ENCODE results near the gene FAM118B. TPM values are rescaled to one million over a fixed set of nuclear protein-coding genes. Genes with fewer than 3 reads are reported as not detected.

Gene FAM118B
- polyA plus RNA-seq, 2 donors = 2.8 to 7.0 TPM

DNA sequence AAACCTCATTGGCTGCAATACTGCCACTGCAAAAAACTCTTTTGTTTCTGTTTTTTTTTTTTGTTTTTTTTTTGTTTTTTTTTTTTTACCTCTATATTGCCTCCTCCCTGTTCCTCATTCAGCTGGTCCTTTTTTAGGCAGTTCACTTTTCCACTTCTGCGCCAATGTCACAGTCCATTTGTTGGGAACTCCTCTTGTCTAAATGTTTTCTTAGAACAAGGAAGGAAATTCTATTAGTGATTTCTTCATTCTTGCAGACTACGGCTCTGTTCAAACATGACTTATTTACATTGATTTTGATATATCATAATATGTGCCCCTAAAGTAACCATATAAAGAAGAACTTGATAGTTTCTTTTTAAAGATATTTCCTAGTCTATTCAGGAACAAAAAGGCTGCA lies 2.9 kb downstream of the FAM118B start:
- Histone ChIP-seq H3K4me3 (ENCODE audit: low read depth in 1 of 2, low read length in 2 of 2) (no peak overlapping the region), H3K27me3 (ENCODE audit: control insufficient read depth in 1 of 2, insufficient read depth in 2 of 2, low read length in 2 of 2) (no peaks in the 10 kb centered on the region), H3K27ac (ENCODE audit: low read depth in 2 of 2, low read length in 1 of 2) (no peak overlapping the region), H3K36me3 (ENCODE audit: control insufficient read depth in 2 of 2, insufficient read depth in 2 of 2, low read length in 1 of 2) (no peaks in the 10 kb centered on the region), H3K9me3 (ENCODE audit: control insufficient read depth in 2 of 2, insufficient read depth in 1 of 2, low read depth in 1 of 2, low read length in 1 of 2) (no peaks in the 10 kb centered on the region), H3K4me1 (ENCODE audit: control insufficient read depth in 2 of 2, insufficient read depth in 2 of 2, low read length in 1 of 2) (no peaks in the 10 kb centered on the region)
- WGBS, 2 donors = 35 to 38% methylated on average over 2 of the region's 2 CpGs

DNA sequence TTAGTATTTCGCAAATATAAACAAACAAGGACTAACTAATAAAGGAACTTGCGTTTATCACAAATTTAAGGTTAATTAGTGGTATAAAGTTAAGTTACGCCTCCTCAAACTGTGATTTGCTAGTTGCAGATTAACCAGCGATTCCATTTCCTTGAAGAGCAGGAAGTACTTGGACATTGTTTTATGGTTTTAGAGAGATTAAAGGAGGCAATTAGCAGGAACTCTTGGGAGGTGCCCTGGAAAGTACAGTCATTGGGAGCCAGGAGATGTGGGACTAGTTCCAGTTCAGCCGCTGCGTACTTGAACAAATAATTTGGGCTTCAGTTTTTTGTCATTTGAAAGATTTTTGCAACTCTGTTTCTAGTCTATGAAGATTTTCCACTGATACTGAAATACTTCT lies 3.3 kb downstream of the FAM118B start:
- Histone ChIP-seq H3K4me3 (ENCODE audit: low read depth in 1 of 2, low read length in 2 of 2) (no peak overlapping the region), H3K4me1 (ENCODE audit: control insufficient read depth in 2 of 2, insufficient read depth in 2 of 2, low read length in 1 of 2) (no peaks in the 10 kb centered on the region), H3K9me3 (ENCODE audit: control insufficient read depth in 2 of 2, insufficient read depth in 1 of 2, low read depth in 1 of 2, low read length in 1 of 2) (no peaks in the 10 kb centered on the region), H3K36me3 (ENCODE audit: control insufficient read depth in 2 of 2, insufficient read depth in 2 of 2, low read length in 1 of 2) (no peaks in the 10 kb centered on the region), H3K27me3 (ENCODE audit: control insufficient read depth in 1 of 2, insufficient read depth in 2 of 2, low read length in 2 of 2) (no peaks in the 10 kb centered on the region), H3K27ac (ENCODE audit: low read depth in 2 of 2, low read length in 1 of 2) (no peak overlapping the region)
- WGBS, 2 donors = 33 to 39% methylated on average over 6 of the region's 6 CpGs

DNA sequence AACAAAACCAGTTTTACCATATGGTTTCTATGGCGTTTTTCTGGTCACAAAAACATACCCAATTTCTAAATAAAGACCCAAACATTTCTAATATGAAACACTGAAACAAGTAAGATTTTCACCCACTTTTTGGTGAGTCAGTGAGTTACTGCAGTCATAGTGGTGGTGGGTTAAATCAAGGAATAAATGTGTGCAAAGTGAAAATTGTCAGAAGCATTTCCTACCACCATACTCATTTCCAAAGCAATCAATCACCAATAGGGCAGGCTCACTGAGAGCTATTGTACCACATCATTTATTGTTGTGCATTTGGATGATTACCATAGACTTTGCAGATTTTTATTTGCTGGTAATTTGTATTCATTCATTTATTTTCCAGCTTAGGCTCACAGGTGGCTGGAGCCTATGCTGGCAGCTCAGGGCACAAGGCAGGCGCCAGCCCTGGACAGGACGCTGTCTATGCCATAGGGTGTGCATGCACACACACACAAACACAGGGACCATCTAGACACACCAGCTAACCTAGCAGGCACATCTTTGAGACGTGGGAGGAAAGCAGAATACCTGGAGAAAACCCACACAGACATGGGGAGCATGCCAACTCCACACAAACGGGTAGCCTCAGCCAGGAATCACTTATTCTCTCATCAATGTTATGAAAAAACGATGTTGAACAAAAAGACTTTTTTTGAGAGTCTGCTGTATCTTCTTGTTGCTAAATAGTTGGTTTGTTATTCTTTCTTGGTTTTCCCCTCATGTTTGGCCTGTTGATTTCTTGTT lies 5.1 kb downstream of the FAM118B start:
- Histone ChIP-seq H3K27me3 (ENCODE audit: control insufficient read depth in 1 of 2, insufficient read depth in 2 of 2, low read length in 2 of 2) (no peaks in the 10 kb centered on the region), H3K4me3 (ENCODE audit: low read depth in 1 of 2, low read length in 2 of 2) (no peak overlapping the region), H3K9me3 (ENCODE audit: control insufficient read depth in 2 of 2, insufficient read depth in 1 of 2, low read depth in 1 of 2, low read length in 1 of 2) (no peaks in the 10 kb centered on the region), H3K4me1 (ENCODE audit: control insufficient read depth in 2 of 2, insufficient read depth in 2 of 2, low read length in 1 of 2) (no peaks in the 10 kb centered on the region), H3K36me3 (ENCODE audit: control insufficient read depth in 2 of 2, insufficient read depth in 2 of 2, low read length in 1 of 2) (no peaks in the 10 kb centered on the region), H3K27ac (ENCODE audit: low read depth in 2 of 2, low read length in 1 of 2) (no peak overlapping the region)
- whole genome bisulfite sequencing, 2 donors = 75 to 78% methylated on average over 6 of the region's 6 CpGs

DNA sequence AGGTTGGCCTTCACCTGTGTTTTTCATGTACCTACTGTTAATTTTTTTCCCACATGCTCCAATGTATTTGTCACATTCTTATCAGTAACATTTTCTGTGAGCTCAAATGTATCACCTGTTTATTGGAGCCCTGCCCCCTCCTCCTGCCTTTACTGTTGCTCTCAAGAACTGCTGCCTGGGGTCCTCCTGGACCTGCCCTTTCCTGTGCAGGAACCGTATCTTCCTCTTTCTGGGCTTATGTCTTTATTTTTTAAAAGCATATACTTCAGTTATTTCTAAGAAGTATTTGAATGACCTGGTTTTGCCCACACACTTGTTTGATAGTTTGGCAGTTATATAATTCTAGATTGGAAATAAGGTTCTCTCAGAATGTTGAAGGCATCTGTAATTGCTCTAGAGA lies 5.9 kb downstream of the FAM118B start:
- no peaks in the 10 kb centered on the region for H3K4me1 ChIP-seq (ENCODE audit: control insufficient read depth in 2 of 2, insufficient read depth in 2 of 2, low read length in 1 of 2)
- H3K36me3 ChIP-seq (ENCODE audit: control insufficient read depth in 2 of 2, insufficient read depth in 2 of 2, low read length in 1 of 2) = no peaks in the 10 kb centered on the region
- H3K27ac ChIP-seq (ENCODE audit: low read depth in 2 of 2, low read length in 1 of 2) = no peak overlapping the region

DNA sequence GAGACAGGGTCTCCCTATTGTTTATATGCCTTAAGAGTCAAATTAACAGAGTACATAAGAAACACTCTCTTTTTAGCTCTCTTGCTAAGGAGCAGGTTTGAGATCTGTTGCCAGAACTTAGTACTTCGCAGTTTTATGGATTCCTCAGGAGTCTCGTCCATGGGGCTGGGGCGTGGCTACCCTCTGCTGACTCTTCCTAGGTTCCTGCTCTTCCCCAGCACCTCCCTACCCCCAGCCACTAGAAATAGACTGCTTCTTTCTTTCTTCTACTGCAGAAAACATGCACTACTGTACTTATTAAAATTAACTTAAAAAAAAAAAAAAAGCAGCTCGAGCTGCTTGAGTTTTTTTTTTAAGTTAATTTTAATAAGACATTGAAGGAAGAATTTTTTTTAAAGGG lies 8.0 kb downstream of the FAM118B start:
- WGBS, 2 donors = 75 to 79% methylated on average over 4 of the region's 4 CpGs
- H3K4me1 ChIP-seq (ENCODE audit: control insufficient read depth in 2 of 2, insufficient read depth in 2 of 2, low read length in 1 of 2) = peaks cover 0 to 2% of the 10 kb centered on the region in 2 donors

More for the DNA sequence above, 5.9 kb downstream of the FAM118B start:
- 53 to 71% methylated on average over 1 of the region's 1 CpG for WGBS, 2 donors
- no peaks in the 10 kb centered on the region for H3K9me3 ChIP-seq (ENCODE audit: control insufficient read depth in 2 of 2, insufficient read depth in 1 of 2, low read depth in 1 of 2, low read length in 1 of 2)
- no peaks in the 10 kb centered on the region for H3K27me3 ChIP-seq (ENCODE audit: control insufficient read depth in 1 of 2, insufficient read depth in 2 of 2, low read length in 2 of 2)
- no peak overlapping the region for H3K4me3 ChIP-seq (ENCODE audit: low read depth in 1 of 2, low read length in 2 of 2)

DNA sequence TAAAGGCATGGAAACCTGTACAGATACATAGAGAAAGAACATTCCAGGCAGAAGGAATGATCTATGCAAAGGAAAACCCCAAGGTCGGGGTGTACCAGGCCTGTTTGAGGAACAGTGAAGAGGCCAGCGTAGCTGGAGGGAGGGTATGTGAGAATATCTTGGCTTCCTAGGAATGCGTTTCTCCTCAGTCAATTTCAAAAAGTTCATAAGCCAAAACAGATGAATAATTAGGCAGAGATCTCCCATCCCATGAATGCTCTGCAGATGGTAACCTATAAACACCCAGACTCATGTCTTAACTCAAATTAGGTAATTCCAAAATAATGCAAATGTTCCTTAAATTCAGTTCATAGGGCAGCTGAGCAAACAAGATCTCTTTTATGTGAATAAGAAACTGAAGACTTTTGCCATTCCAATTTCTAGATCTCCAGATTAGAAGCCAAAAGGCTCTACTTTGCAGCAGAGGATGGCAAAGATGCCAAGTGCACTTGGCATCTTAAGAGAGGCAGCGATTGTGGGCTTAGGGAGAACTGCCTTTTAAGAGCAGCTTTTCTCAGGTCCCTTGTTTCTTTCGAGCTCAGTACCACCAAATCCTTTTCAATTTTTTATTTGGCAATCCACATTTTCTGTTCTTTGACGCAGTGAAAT lies 13.2 kb downstream of the FAM118B start:
- Histone ChIP-seq H3K4me1 (ENCODE audit: control insufficient read depth in 2 of 2, insufficient read depth in 2 of 2, low read length in 1 of 2) (peaks cover 0 to 2% of the 10 kb centered on the region in 2 donors), H3K27ac (ENCODE audit: low read depth in 2 of 2, low read length in 1 of 2) (no peak overlapping the region)
- WGBS, 2 donors = 90 to 93% methylated on average over 6 of the region's 6 CpGs

More for the DNA sequence above, 8.0 kb downstream of the FAM118B start:
- H3K27ac ChIP-seq (ENCODE audit: low read depth in 2 of 2, low read length in 1 of 2) = no peak overlapping the region
- no peak overlapping the region for H3K4me3 ChIP-seq (ENCODE audit: low read depth in 1 of 2, low read length in 2 of 2)
- H3K9me3 ChIP-seq (ENCODE audit: control insufficient read depth in 2 of 2, insufficient read depth in 1 of 2, low read depth in 1 of 2, low read length in 1 of 2) = no peaks in the 10 kb centered on the region
- H3K36me3 ChIP-seq (ENCODE audit: control insufficient read depth in 2 of 2, insufficient read depth in 2 of 2, low read length in 1 of 2) = no peaks in the 10 kb centered on the region
- no peaks in the 10 kb centered on the region for H3K27me3 ChIP-seq (ENCODE audit: control insufficient read depth in 1 of 2, insufficient read depth in 2 of 2, low read length in 2 of 2)

DNA sequence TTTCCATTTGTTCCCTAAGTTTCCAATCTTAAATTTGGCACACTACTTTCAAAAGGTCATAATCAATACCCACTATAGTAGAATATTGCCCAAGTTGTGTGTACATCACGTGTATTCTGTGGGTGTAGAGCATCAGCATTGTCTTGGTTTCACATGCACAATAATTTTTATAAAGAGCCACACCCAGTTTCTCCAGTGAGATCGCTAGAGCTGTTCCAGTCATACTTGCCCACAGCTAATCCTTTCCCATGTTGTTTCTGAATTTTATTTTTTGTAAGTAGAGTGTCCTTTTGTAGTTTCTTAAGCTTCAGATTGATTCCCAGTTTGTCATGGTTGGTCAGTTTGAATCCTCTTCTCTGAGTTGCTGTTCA lies 13.7 kb downstream of the FAM118B start:
- H3K4me3 ChIP-seq (ENCODE audit: low read depth in 1 of 2, low read length in 2 of 2) = no peak overlapping the region
- peaks cover 0 to 2% of the 10 kb centered on the region in 2 donors for H3K4me1 ChIP-seq (ENCODE audit: control insufficient read depth in 2 of 2, insufficient read depth in 2 of 2, low read length in 1 of 2)
- no peak overlapping the region for H3K27ac ChIP-seq (ENCODE audit: low read depth in 2 of 2, low read length in 1 of 2)
- H3K9me3 ChIP-seq (ENCODE audit: control insufficient read depth in 2 of 2, insufficient read depth in 1 of 2, low read depth in 1 of 2, low read length in 1 of 2) = no peaks in the 10 kb centered on the region
- WGBS, 2 donors = 65 to 68% methylated on average over 2 of the region's 2 CpGs
- no peaks in the 10 kb centered on the region for H3K27me3 ChIP-seq (ENCODE audit: control insufficient read depth in 1 of 2, insufficient read depth in 2 of 2, low read length in 2 of 2)
- H3K36me3 ChIP-seq (ENCODE audit: control insufficient read depth in 2 of 2, insufficient read depth in 2 of 2, low read length in 1 of 2) = no peaks in the 10 kb centered on the region

More for the DNA sequence above, 13.2 kb downstream of the FAM118B start:
- Histone ChIP-seq H3K4me3 (ENCODE audit: low read depth in 1 of 2, low read length in 2 of 2) (no peak overlapping the region), H3K9me3 (ENCODE audit: control insufficient read depth in 2 of 2, insufficient read depth in 1 of 2, low read depth in 1 of 2, low read length in 1 of 2) (no peaks in the 10 kb centered on the region), H3K27me3 (ENCODE audit: control insufficient read depth in 1 of 2, insufficient read depth in 2 of 2, low read length in 2 of 2) (no peaks in the 10 kb centered on the region), H3K36me3 (ENCODE audit: control insufficient read depth in 2 of 2, insufficient read depth in 2 of 2, low read length in 1 of 2) (no peaks in the 10 kb centered on the region)

DNA sequence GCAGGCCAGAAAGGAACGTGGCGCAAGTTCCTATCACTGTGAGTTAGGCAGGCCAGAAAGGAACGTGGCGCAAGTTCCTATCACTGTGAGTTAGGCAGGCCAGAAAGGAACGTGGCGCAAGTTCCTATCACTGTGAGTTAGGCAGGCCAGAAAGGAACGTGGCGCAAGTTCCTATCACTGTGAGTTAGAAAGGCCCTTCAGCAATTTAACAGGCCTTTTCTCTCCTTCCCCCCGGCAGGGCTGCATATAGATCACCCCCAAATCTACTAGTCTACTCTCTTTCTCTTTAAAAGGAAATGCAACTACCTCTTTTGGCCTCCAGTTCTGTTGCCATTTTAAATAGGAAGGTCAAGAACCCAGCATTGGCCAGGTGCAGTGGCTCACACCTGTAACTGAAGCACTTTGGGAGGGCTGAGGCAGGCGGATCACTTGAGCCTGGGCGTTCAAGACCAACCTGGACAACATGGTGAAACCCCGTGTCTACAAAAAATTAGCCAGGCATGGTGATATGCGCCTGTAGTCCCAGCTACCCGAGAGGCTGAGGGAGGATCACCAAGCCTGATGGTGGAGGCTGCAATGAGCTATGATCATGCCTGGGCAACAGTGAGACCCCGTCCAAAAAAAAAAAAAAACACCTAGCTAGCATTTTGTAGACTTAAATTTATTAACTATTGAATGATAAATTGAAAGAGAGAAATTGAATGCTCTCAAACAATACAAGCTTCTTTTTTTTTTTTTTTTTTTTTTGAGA lies 14.9 kb downstream of the FAM118B start:
- H3K9me3 ChIP-seq (ENCODE audit: control insufficient read depth in 2 of 2, insufficient read depth in 1 of 2, low read depth in 1 of 2, low read length in 1 of 2) = no peaks in the 10 kb centered on the region
- no peak overlapping the region for H3K27ac ChIP-seq (ENCODE audit: low read depth in 2 of 2, low read length in 1 of 2)
- no peaks in the 10 kb centered on the region for H3K27me3 ChIP-seq (ENCODE audit: control insufficient read depth in 1 of 2, insufficient read depth in 2 of 2, low read length in 2 of 2)
- H3K36me3 ChIP-seq (ENCODE audit: control insufficient read depth in 2 of 2, insufficient read depth in 2 of 2, low read length in 1 of 2) = no peaks in the 10 kb centered on the region
- no peak overlapping the region for H3K4me3 ChIP-seq (ENCODE audit: low read depth in 1 of 2, low read length in 2 of 2)
- 93 to 95% methylated on average over 9 to 11 of the region's 15 CpGs for WGBS, 2 donors
- H3K4me1 ChIP-seq (ENCODE audit: control insufficient read depth in 2 of 2, insufficient read depth in 2 of 2, low read length in 1 of 2) = peaks cover 0 to 2% of the 10 kb centered on the region in 2 donors

DNA sequence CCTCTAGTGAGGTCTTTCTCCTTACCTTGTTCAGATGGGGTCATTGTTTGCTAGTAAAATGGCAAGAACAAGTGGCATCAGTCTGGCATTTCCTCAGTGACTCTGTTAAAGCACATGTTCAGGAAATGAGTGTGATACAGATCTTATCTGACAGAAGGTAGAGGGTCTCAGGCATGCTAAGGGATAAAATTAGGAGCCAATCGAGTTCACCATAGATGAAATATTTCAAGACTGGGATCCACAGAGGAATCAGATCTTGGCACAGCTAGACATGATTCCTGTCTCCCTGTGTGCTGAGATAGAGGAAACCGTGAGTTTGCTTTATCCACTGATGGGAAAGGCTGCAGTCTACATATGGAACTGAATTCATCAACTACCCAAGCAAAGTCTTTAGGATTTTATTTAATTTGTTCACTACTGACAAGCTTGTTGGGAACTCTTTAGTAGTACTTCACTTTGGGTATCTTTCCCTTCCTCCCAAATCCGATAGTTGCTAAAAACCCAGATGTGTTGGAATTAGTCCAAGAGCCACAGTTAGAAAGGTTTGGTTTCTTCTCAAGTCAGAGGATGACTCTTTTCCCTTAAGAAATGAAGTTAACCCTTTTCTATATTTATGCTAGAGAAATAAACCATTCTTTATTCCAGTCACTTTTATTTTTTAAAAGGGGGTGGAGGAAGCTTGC lies 18.4 kb downstream of the FAM118B start:
- 59 to 68% methylated on average over 3 of the region's 3 CpGs for whole genome bisulfite sequencing, 2 donors
- Histone ChIP-seq H3K36me3 (ENCODE audit: control insufficient read depth in 2 of 2, insufficient read depth in 2 of 2, low read length in 1 of 2) (no peaks in the 10 kb centered on the region), H3K4me1 (ENCODE audit: control insufficient read depth in 2 of 2, insufficient read depth in 2 of 2, low read length in 1 of 2) (no peaks in the 10 kb centered on the region), H3K27ac (ENCODE audit: low read depth in 2 of 2, low read length in 1 of 2) (no peak overlapping the region), H3K27me3 (ENCODE audit: control insufficient read depth in 1 of 2, insufficient read depth in 2 of 2, low read length in 2 of 2) (no peaks in the 10 kb centered on the region), H3K4me3 (ENCODE audit: low read depth in 1 of 2, low read length in 2 of 2) (no peak overlapping the region), H3K9me3 (ENCODE audit: control insufficient read depth in 2 of 2, insufficient read depth in 1 of 2, low read depth in 1 of 2, low read length in 1 of 2) (no peaks in the 10 kb centered on the region)

All from esophagus (tissue), 2 donors.